OCI-LY7 (cell line): ENCODE data around the gene PITPNC1. TPM values are rescaled to one million over a fixed set of nuclear protein-coding genes. Genes with fewer than 3 reads are reported as not detected.

Source experiments
- BruUV-seq: library from RNA; stranded (reverse); fragments of 400-500 nt; replicated peaks from 2 replicates; lab custom pipeline; 2021; lab: Mats Ljungman, UMichigan
- CTCF ChIA-PET: fragments of 300-600 bp; sonication (Branson Sonifier 250); formaldehyde crosslinking; loops from one replicate; lab custom pipeline; 2022; ENCODE audit warnings: antibody characterized with exemption; ENCODE audit not compliant: unreplicated experiment; lab: Charles Lee
- POLR2A ChIA-PET: fragments of 300-600 bp; sonication (Branson Sonifier 250); formaldehyde crosslinking; loops from one replicate; lab custom pipeline; 2022; ENCODE audit warnings: antibody characterized with exemption; lab: Charles Lee
- DNase-seq: peaks from one replicate; pipeline ENCODE4 v3.0.0-alpha.2; 2015; ENCODE audit warnings: low spot score
- H2AFZ ChIP-seq: fragments of 200-600 bp; sonication (generic), shearing (Covaris generic); 2 replicates; pipeline ENCODE4 v1.6.1; 2014; ENCODE audit warnings: mild to moderate bottlenecking, antibody characterized with exemption, low read length, moderate library complexity
- H3K27ac ChIP-seq: fragments of 200-600 bp; sonication (generic); 2 replicates; pipeline ENCODE4 v1.5.1; 2014; ENCODE audit warnings: mixed run types, low read depth, mild to moderate bottlenecking, moderate library complexity, low read length, inconsistent platforms; ENCODE audit not compliant: poor library complexity, severe bottlenecking
- H3K36me3 ChIP-seq: fragments of 200-600 bp; sonication (generic); 2 replicates; pipeline ENCODE4 v1.6.1; 2014; ENCODE audit warnings: mild to moderate bottlenecking, antibody characterized with exemption, low read length, moderate library complexity, mixed read lengths; ENCODE audit not compliant: insufficient read depth
- H3K4me1 ChIP-seq: fragments of 200-600 bp; sonication (generic); 2 replicates; pipeline ENCODE4 v1.5.1; 2014; ENCODE audit warnings: mild to moderate bottlenecking, low read length; ENCODE audit not compliant: insufficient read depth, poor library complexity, severe bottlenecking
- H3K4me2 ChIP-seq: fragments of 200-600 bp; sonication (generic); 2 replicates; pipeline ENCODE4 v1.6.1; 2014; ENCODE audit warnings: mild to moderate bottlenecking, low read length
- H3K4me3 ChIP-seq: fragments of 200-600 bp; sonication (generic); 2 replicates; pipeline ENCODE4 v1.5.1; 2014; ENCODE audit warnings: mild to moderate bottlenecking, low read depth, low read length; ENCODE audit not compliant: poor library complexity, severe bottlenecking
- H3K79me2 ChIP-seq: fragments of 200-600 bp; sonication (generic); 2 replicates; pipeline ENCODE4 v1.6.1; 2016; ENCODE audit warnings: low read depth, mild to moderate bottlenecking, low read length, moderate library complexity, mixed read lengths; ENCODE audit not compliant: insufficient read depth
- H3K9me2 ChIP-seq: fragments of 200-600 bp; sonication (generic); 2 replicates; pipeline ENCODE4 v1.6.1; 2016; ENCODE audit warnings: mild to moderate bottlenecking, low read length, mixed read lengths; ENCODE audit not compliant: insufficient read depth
- H3K9me3 ChIP-seq: fragments of 200-600 bp; sonication (generic); 2 replicates; pipeline ENCODE4 v1.6.1; 2014; ENCODE audit warnings: mild to moderate bottlenecking, mixed run types, low read length, mixed read lengths
- H4K20me1 ChIP-seq: fragments of 200-600 bp; sonication (generic); 2 replicates; pipeline ENCODE4 v1.6.1; 2014; ENCODE audit warnings: mild to moderate bottlenecking, antibody characterized with exemption, low read length, moderate library complexity, mixed read lengths; ENCODE audit not compliant: insufficient read depth
- EZH2phosphoT487 ChIP-seq: fragments of 200-600 bp; sonication (generic); IDR thresholded peaks from 2 replicates; pipeline ENCODE4 v1.6.1; 2018; ENCODE audit warnings: low read depth, borderline replicate concordance, mild to moderate bottlenecking, mixed run types, antibody characterized with exemption, low read length, moderate library complexity, mixed read lengths
- intact Hi-C: fragments of 100-400 bp; cut with micrococcal nuclease; formaldehyde crosslinking; loops from one replicate; pipeline ENCODE4 v1.10.0; 2022; ENCODE audit not compliant: unreplicated experiment
- total RNA-seq, 2 experiments: library from RNA; depleted of rRNA in 1 of 2; stranded (reverse); fragments of >200 nt in 1 of 2; shearing (Covaris generic) in 1 of 2; gene quantifications; 2 replicates each; pipeline ENCODE4 v1.2.3, GENCODE V29; 2014 to 2022
- TF ChIP-seq, protein P1 (sequence below): fragments of 200-600 bp; sonication (generic); conservative IDR thresholded peaks from 2 replicates; pipeline ENCODE4 v1.5.1; 2014; ENCODE audit warnings: mild to moderate bottlenecking, antibody characterized with exemption, low read length, moderate library complexity, mixed read lengths

Gene PITPNC1
- total RNA-seq, 2 experiments from 2014 or later = 14.3 to 21.1 TPM

GRCh38 chr17:67388986-67389385, 11.9 kb downstream of the PITPNC1 start:
- Histone ChIP-seq H3K9me3 (peaks cover 4% of the 10 kb centered on the region; the same call in 1 of the 2 replicates), H3K9me2 (no peaks in the 10 kb centered on the region), H3K4me1 (no peaks in the 10 kb centered on the region), H3K4me3 (no peak overlapping the region), H3K36me3 (no peaks in the 10 kb centered on the region), H3K4me2 (no peak overlapping the region), H3K27ac (no peak overlapping the region), H2AFZ (no peak overlapping the region), H3K79me2 (no peaks in the 10 kb centered on the region), H4K20me1 (no peaks in the 10 kb centered on the region)
- no peak for DNase-seq
- no TSS peak for BruUV-seq
- TF ChIP-seq, protein P1, sequence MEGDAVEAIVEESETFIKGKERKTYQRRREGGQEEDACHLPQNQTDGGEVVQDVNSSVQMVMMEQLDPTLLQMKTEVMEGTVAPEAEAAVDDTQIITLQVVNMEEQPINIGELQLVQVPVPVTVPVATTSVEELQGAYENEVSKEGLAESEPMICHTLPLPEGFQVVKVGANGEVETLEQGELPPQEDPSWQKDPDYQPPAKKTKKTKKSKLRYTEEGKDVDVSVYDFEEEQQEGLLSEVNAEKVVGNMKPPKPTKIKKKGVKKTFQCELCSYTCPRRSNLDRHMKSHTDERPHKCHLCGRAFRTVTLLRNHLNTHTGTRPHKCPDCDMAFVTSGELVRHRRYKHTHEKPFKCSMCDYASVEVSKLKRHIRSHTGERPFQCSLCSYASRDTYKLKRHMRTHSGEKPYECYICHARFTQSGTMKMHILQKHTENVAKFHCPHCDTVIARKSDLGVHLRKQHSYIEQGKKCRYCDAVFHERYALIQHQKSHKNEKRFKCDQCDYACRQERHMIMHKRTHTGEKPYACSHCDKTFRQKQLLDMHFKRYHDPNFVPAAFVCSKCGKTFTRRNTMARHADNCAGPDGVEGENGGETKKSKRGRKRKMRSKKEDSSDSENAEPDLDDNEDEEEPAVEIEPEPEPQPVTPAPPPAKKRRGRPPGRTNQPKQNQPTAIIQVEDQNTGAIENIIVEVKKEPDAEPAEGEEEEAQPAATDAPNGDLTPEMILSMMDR = no peak
- TF ChIP-seq EZH2phosphoT487 = no peak
- intact Hi-C loops = no loop called here
- ChIA-PET CTCF (no interaction called here), POLR2A (interaction anchor here (1.9 kb wide), 1 partner anchor 86 kb away, joined by 5 read pairs; no protein-coding TSS in a partner anchor)

DNA sequence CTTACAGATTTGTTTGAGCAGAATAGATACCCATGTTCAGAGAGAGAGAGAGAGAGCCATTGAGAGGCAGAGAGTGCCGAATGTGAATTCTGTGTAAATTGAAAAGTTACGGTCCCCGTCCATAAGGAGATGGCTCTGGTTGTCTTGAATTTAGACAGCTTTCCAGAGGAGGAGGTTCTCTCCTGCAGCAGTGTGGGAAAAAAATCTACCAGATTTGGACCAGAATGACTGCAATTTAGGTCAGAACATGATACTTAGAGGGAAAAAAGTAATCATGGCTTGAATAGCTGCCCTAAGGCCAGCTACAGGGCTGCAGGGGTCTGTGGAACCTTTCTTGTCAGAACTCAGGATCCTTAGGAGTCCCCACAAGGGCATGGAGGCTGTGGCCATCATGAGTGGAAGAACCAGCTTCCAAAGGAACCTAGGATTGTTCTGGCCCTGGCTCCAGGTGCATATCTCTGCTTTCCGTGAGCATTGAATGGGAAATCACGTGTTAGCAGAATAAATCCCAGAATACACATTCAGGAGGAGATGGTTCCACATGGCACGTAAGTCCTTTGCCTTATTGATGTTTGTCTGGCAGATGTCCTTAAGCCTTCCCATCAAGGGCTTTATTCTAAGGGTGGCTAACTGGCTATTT, 13.0 kb downstream of the PITPNC1 start:
- Histone ChIP-seq H2AFZ (no peak overlapping the region), H3K9me2 (no peaks in the 10 kb centered on the region), H3K27ac (no peak overlapping the region), H3K9me3 (no peaks in the 10 kb centered on the region), H4K20me1 (no peaks in the 10 kb centered on the region; the same call in 1 of the 2 replicates), H3K4me3 (no peak overlapping the region), H3K36me3 (no peaks in the 10 kb centered on the region), H3K4me2 (no peak overlapping the region), H3K79me2 (no peaks in the 10 kb centered on the region), H3K4me1 (no peaks in the 10 kb centered on the region)
- DNase-seq = no peak
- TF ChIP-seq EZH2phosphoT487 = no peak
- TF ChIP-seq, protein P1 = no peak
- POLR2A ChIA-PET = interaction anchor here (1.9 kb wide), 1 partner anchor 85 kb away, joined by 5 read pairs; no protein-coding TSS in a partner anchor
- CTCF ChIA-PET = no interaction called here
- BruUV-seq = no TSS peak
- intact Hi-C loops = no loop called here

- no peaks in the 10 kb centered on the region for H3K9me2 ChIP-seq
- DNase-seq = no peak
- no peaks in the 10 kb centered on the region; the same call in 1 of the 2 replicates for H4K20me1 ChIP-seq
- ChIA-PET POLR2A (no interaction called here), CTCF (no interaction called here)
- H3K27ac ChIP-seq = no peak overlapping the region
- H3K36me3 ChIP-seq = no peaks in the 10 kb centered on the region
- BruUV-seq = no TSS peak
- no peaks in the 10 kb centered on the region for H3K79me2 ChIP-seq
- H3K4me1 ChIP-seq = no peaks in the 10 kb centered on the region
- no peak for TF ChIP-seq EZH2phosphoT487
- TF ChIP-seq, protein P1 = no peak
- intact Hi-C loops = no loop called here
- H3K4me3 ChIP-seq = no peak overlapping the region
- H3K9me3 ChIP-seq = no peaks in the 10 kb centered on the region
- no peak overlapping the region for H3K4me2 ChIP-seq
- no peak overlapping the region for H2AFZ ChIP-seq
Observed at GRCh38 chr17:67390646-67391361, 13.7 kb downstream of the PITPNC1 start.
